ENCODE measurements around the gene MAGI2. TPM values are rescaled to one million over a fixed set of nuclear protein-coding genes. Genes with fewer than 3 reads are reported as not detected.

MAGI2 gene
- total and polyA plus RNA-seq, 2 donors (not counting 3 experiments of a cell fraction or from before 2014, with no cell fraction given) = 0.28 to 6.0 TPM

GRCh38 chr7:78261739-78262138 is 1191.7 kb downstream of the MAGI2 start:
- FAIRE-seq (no peak), DNase-seq (ENCODE audit: low read depth, low spot score) (no peak)
- no peak for TF ChIP-seq EZH2 (IDR thresholded peaks at IDR 0.05; ENCODE audit: borderline replicate concordance, low read depth, low read length, severe bottlenecking)
- H3K9me3 ChIP-seq (replicated peaks; ENCODE audit: control insufficient read depth, insufficient read depth, low read length) = no peaks in the 10 kb centered on the region
- H3K27ac ChIP-seq (ENCODE audit: insufficient read depth, low read depth, low read length) = no peak overlapping the region
- H3K4me1 ChIP-seq (ENCODE audit: control insufficient read depth, extremely low read depth, insufficient read depth, low read length) = no peaks in the 10 kb centered on the region
- no peak overlapping the region for H3K4me2 ChIP-seq (ENCODE audit: insufficient read depth, low read length)
- no peak overlapping the region for H3K9ac ChIP-seq (replicated peaks; ENCODE audit: extremely low read depth, insufficient read depth, low read length)
- ChIA-PET POLR2A (no interaction called here), CTCF (no interaction called here)
- H3K36me3 ChIP-seq (ENCODE audit: control insufficient read depth in 2 of 2, extremely low read depth in 1 of 2, insufficient read depth in 2 of 2, low read length in 2 of 2) = no peaks in the 10 kb centered on the region
- dilution Hi-C loops (cut with MboI; ENCODE audit: extremely low pct_ligation_motif_present, low sequenced_read_pairs) = no loop called here
- no peaks in the 10 kb centered on the region for H3K9me1 ChIP-seq (replicated peaks; ENCODE audit: control insufficient read depth, extremely low read depth, insufficient read depth, low read length)
- H3K27me3 ChIP-seq (ENCODE audit: control insufficient read depth in 2 of 2, insufficient read depth in 2 of 2, low read length in 2 of 2) = peaks cover 0 to 2% of the 10 kb centered on the region in 2 experiments
- intact Hi-C loops (cut with micrococcal nuclease) = no loop called here
- no peak overlapping the region for H2AFZ ChIP-seq (ENCODE audit: low read depth, low read length)
- H3K4me3 ChIP-seq (replicated peaks in 1 of 3; ENCODE audit: insufficient read depth in 1 of 3, low read depth in 1 of 3, low read length in 3 of 3) = no peak overlapping the region
- no TSS peak for BruUV-seq (replicated peaks)
- H3K79me2 ChIP-seq (ENCODE audit: control insufficient read depth, insufficient read depth, low read length) = no peaks in the 10 kb centered on the region
- H4K20me1 ChIP-seq (replicated peaks; ENCODE audit: control insufficient read depth, extremely low read depth, insufficient read depth, low read length) = no peaks in the 10 kb centered on the region

GRCh38 chr7:78261302-78261701 is 1192.2 kb downstream of the MAGI2 start:
- POLR2A ChIA-PET = no interaction called here
- Histone ChIP-seq H3K9me3 (replicated peaks; ENCODE audit: control insufficient read depth, insufficient read depth, low read length) (no peaks in the 10 kb centered on the region), H3K9me1 (replicated peaks; ENCODE audit: control insufficient read depth, extremely low read depth, insufficient read depth, low read length) (no peaks in the 10 kb centered on the region), H3K27ac (ENCODE audit: insufficient read depth, low read depth, low read length) (no peak overlapping the region), H3K4me1 (ENCODE audit: control insufficient read depth, extremely low read depth, insufficient read depth, low read length) (no peaks in the 10 kb centered on the region), H3K4me3 (replicated peaks in 1 of 3; ENCODE audit: insufficient read depth in 1 of 3, low read depth in 1 of 3, low read length in 3 of 3) (no peak overlapping the region), H3K27me3 (ENCODE audit: control insufficient read depth in 2 of 2, insufficient read depth in 2 of 2, low read length in 2 of 2) (peaks cover 0 to 2% of the 10 kb centered on the region in 2 experiments), H3K9ac (replicated peaks; ENCODE audit: extremely low read depth, insufficient read depth, low read length) (no peak overlapping the region), H3K79me2 (ENCODE audit: control insufficient read depth, insufficient read depth, low read length) (no peaks in the 10 kb centered on the region), H3K4me2 (ENCODE audit: insufficient read depth, low read length) (no peak overlapping the region), H4K20me1 (replicated peaks; ENCODE audit: control insufficient read depth, extremely low read depth, insufficient read depth, low read length) (no peaks in the 10 kb centered on the region), H3K36me3 (ENCODE audit: control insufficient read depth in 2 of 2, extremely low read depth in 1 of 2, insufficient read depth in 2 of 2, low read length in 2 of 2) (no peaks in the 10 kb centered on the region), H2AFZ (ENCODE audit: low read depth, low read length) (no peak overlapping the region)
- FAIRE-seq = no peak
- dilution Hi-C loops (cut with MboI; ENCODE audit: extremely low pct_ligation_motif_present, low sequenced_read_pairs) = no loop called here
- CTCF ChIA-PET = no interaction called here
- TF ChIP-seq CTCF (IDR thresholded peaks at IDR 0.05; ENCODE audit: extremely low read depth in 1 of 2, insufficient read depth in 1 of 2, low read depth in 1 of 2, low read length in 2 of 2) (no peak), FOS (IDR thresholded peaks at IDR 0.05; ENCODE audit: borderline replicate concordance, insufficient read depth, low read length) (no peak), MAX (IDR thresholded peaks at IDR 0.05; ENCODE audit: insufficient read depth, insufficient read length) (no peak), GATA2 (IDR thresholded peaks at IDR 0.05; ENCODE audit: insufficient read depth, insufficient read length, low read depth, low read length) (no peak), POLR2A (IDR thresholded peaks at IDR 0.05; ENCODE audit: low read depth, low read length) (no peak), JUN (IDR thresholded peaks at IDR 0.05; ENCODE audit: borderline replicate concordance, insufficient read depth, insufficient read length, low read depth) (no peak), EZH2 (IDR thresholded peaks at IDR 0.05; ENCODE audit: borderline replicate concordance, low read depth, low read length, severe bottlenecking) (no peak), MYC (IDR thresholded peaks at IDR 0.05; ENCODE audit: low read depth, low read length) (no peak), POLR2AphosphoS5 (IDR thresholded peaks at IDR 0.05; ENCODE audit: insufficient read depth, low read depth, low read length) (no peak)
- no TSS peak for BruUV-seq (replicated peaks)
- no peak for DNase-seq (ENCODE audit: low read depth, low spot score)
- intact Hi-C loops (cut with micrococcal nuclease) = no loop called here
